ENCODE data around the gene CAPN5. TPM values are rescaled to one million over a fixed set of nuclear protein-coding genes. Genes with fewer than 3 reads are reported as not detected.
"Not testable (repeated sequence)": the region's sequence is repeated elsewhere in the genome, so short reads cannot be mapped to it uniquely, and the experiment has no call there.

The CAPN5 gene
- total RNA-seq, 4 donors from 2014 or later = 1.8 to 16.6 (median 8.0) TPM

- Histone ChIP-seq H3K9me3 (peaks cover 0 to 9% of the 10 kb centered on the region in 2 donors), H3K27me3 (no peaks in the 10 kb centered on the region), H3K4me1 (no peaks in the 10 kb centered on the region), H3K36me3 (no peaks in the 10 kb centered on the region), H3K4me3 (no peak overlapping the region), H3K27ac (no peak overlapping the region)
- intact Hi-C loops (cut with DNase I; ENCODE audit: low total_unique reads) = no loop called here
- no peak for DNase-seq
- no peak for TF ChIP-seq CTCF (IDR thresholded peaks at IDR 0.05)
- no peak for TF ChIP-seq POLR2A (IDR thresholded peaks at IDR 0.05)
Observed at GRCh38 chr11:77057938-77058474, 8.8 kb upstream of the CAPN5 start.

GRCh38 chr11:77058900-77059299, 7.9 kb upstream of the CAPN5 start:
- DNase-seq = no peak
- no peak for TF ChIP-seq CTCF (IDR thresholded peaks at IDR 0.05)
- TF ChIP-seq POLR2A (IDR thresholded peaks at IDR 0.05) = no peak
- intact Hi-C loops (cut with DNase I; ENCODE audit: low total_unique reads) = no loop called here

GRCh38 chr11:77059806-77060205, 7.0 kb upstream of the CAPN5 start:
- no peaks in the 10 kb centered on the region for H3K36me3 ChIP-seq
- no peaks in the 10 kb centered on the region for H3K27me3 ChIP-seq
- H3K9me3 ChIP-seq = peaks cover 0 to 9% of the 10 kb centered on the region in 2 donors
- H3K4me1 ChIP-seq = no peaks in the 10 kb centered on the region
- no peak for TF ChIP-seq CTCF (IDR thresholded peaks at IDR 0.05)
- no peak for TF ChIP-seq POLR2A (IDR thresholded peaks at IDR 0.05)
- intact Hi-C loops (cut with DNase I; ENCODE audit: low total_unique reads) = no loop called here
- DNase-seq = no peak
- H3K4me3 ChIP-seq = no peak overlapping the region
- no peak overlapping the region for H3K27ac ChIP-seq

More at GRCh38 chr11:77058900-77059299, 7.9 kb upstream of the CAPN5 start:
- H3K36me3 ChIP-seq = no peaks in the 10 kb centered on the region
- no peaks in the 10 kb centered on the region for H3K27me3 ChIP-seq
- peaks cover 0 to 9% of the 10 kb centered on the region in 2 donors for H3K9me3 ChIP-seq
- H3K4me1 ChIP-seq = no peaks in the 10 kb centered on the region
- H3K4me3 ChIP-seq = no peak overlapping the region
- no peak overlapping the region for H3K27ac ChIP-seq

GRCh38 chr11:77060234-77060633, 6.5 kb upstream of the CAPN5 start:
- TF ChIP-seq POLR2A (IDR thresholded peaks at IDR 0.05) (no peak), CTCF (IDR thresholded peaks at IDR 0.05) (no peak)
- H3K4me3 ChIP-seq = no peak overlapping the region
- intact Hi-C loops (cut with DNase I; ENCODE audit: low total_unique reads) = no loop called here
- no peak overlapping the region for H3K27ac ChIP-seq
- no peak for DNase-seq
- H3K4me1 ChIP-seq = no peaks in the 10 kb centered on the region
- no peaks in the 10 kb centered on the region for H3K27me3 ChIP-seq
- no peaks in the 10 kb centered on the region for H3K36me3 ChIP-seq
- peaks cover 0 to 9% of the 10 kb centered on the region in 2 donors for H3K9me3 ChIP-seq

GRCh38 chr11:77061258-77061657, 5.5 kb upstream of the CAPN5 start:
- H3K4me1 ChIP-seq; H3K4me3 ChIP-seq; H3K9me3 ChIP-seq; intact Hi-C loops (cut with DNase I; ENCODE audit: low total_unique reads); H3K27me3 ChIP-seq; H3K27ac ChIP-seq; H3K36me3 ChIP-seq; DNase-seq: not testable (repeated sequence)

- intact Hi-C loops (cut with DNase I; ENCODE audit: low total_unique reads) = no loop called here
- TF ChIP-seq CTCF (IDR thresholded peaks at IDR 0.05) = no peak
- TF ChIP-seq POLR2A (IDR thresholded peaks at IDR 0.05) = no peak
Observed at GRCh38 chr11:77062924-77063323, 3.8 kb upstream of the CAPN5 start.

More at GRCh38 chr11:77062924-77063323, 3.8 kb upstream of the CAPN5 start:
- Histone ChIP-seq H3K4me1 (no peaks in the 10 kb centered on the region), H3K9me3 (no peaks in the 10 kb centered on the region), H3K27ac (no peak overlapping the region), H3K36me3 (no peaks in the 10 kb centered on the region), H3K27me3 (no peaks in the 10 kb centered on the region), H3K4me3 (no peak overlapping the region)
- no peak for DNase-seq
